ENCODE results near the gene TAF11L5.
"Not testable (repeated sequence)": the region's sequence is repeated elsewhere in the genome, so short reads cannot be mapped to it uniquely, and the experiment has no call there.

TAF11L5 gene

DNA sequence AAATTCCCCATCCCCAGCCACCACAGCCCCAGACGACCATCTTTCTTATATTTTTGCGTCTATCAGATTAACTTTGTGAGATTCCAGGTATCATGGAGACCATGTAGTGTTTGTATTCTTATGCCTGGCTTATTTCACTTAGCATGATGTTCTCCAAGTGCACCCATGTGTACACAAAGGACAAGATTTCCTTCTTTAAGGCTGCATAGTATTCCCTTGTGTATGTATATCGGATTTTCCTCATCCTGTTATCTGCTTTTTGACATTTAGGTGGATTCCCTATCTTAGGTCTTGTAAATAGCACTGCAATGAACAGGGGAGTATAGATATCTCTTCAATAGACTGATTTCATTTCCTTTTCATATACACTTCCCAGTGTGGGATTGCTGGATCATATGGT is 32.3 kb upstream of the TAF11L5 start:
- TF ChIP-seq, protein P1, sequence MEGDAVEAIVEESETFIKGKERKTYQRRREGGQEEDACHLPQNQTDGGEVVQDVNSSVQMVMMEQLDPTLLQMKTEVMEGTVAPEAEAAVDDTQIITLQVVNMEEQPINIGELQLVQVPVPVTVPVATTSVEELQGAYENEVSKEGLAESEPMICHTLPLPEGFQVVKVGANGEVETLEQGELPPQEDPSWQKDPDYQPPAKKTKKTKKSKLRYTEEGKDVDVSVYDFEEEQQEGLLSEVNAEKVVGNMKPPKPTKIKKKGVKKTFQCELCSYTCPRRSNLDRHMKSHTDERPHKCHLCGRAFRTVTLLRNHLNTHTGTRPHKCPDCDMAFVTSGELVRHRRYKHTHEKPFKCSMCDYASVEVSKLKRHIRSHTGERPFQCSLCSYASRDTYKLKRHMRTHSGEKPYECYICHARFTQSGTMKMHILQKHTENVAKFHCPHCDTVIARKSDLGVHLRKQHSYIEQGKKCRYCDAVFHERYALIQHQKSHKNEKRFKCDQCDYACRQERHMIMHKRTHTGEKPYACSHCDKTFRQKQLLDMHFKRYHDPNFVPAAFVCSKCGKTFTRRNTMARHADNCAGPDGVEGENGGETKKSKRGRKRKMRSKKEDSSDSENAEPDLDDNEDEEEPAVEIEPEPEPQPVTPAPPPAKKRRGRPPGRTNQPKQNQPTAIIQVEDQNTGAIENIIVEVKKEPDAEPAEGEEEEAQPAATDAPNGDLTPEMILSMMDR (IDR thresholded peaks at IDR 0.05; ENCODE audit: low read depth, low read length, missing control alignments): no peak
- DNase-seq (ENCODE audit: extremely low read depth, low read depth): no peak
- H3K4me3 ChIP-seq (replicated peaks; ENCODE audit: low read depth, low read length): no peak overlapping the region

DNA sequence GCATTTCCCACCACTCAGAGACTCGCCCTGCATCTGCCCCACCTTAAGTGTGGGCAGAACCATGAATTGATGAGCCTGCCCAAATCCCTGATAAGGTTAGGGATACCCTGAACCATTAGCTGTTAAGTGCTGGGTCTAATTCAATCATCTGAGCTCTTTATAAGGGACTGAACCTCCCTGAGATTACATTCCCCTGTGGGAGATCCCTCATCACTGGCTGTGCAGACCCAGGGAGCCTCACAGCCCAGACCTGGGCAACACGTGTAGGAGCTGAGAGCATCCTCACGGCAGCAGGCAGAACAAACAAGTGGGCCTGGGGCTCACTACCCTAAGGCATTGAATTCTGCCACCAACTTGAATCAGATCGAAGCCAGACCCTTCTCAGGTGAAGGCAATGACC is 27.6 kb upstream of the TAF11L5 start:
- TF ChIP-seq, protein P1 (IDR thresholded peaks at IDR 0.05; ENCODE audit: low read depth, low read length, missing control alignments): no peak
- no peak for DNase-seq (ENCODE audit: extremely low read depth, low read depth)
- H3K4me3 ChIP-seq (replicated peaks; ENCODE audit: low read depth, low read length): no peak overlapping the region

DNA sequence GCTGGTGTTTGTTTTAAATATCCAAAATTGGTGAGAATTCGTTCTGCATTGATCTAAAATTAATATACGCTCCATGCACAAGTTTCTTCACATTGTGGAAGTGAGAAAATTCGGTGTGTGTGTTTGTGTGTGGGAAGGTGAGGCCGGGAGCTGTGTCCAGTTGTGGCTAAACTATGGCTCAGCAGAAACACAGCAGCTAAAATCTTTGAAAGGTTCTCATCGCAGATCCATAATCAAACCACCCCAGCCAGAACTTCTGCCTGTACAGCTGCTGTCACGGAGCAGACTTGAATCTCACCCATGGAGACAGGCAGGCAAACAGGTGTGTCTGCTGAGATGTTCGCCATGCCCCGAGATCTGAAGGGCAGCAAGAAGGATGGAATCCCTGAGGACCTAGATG is 27.1 kb upstream of the TAF11L5 start, which contains the start of gene TAF11L2:
Gene TAF11L2 (plus strand): TSS at position 301 of the 400 bp plus-strand sequence.
- not testable (repeated sequence) for DNase-seq (ENCODE audit: extremely low read depth, low read depth); H3K4me3 ChIP-seq (replicated peaks; ENCODE audit: low read depth, low read length)

DNA sequence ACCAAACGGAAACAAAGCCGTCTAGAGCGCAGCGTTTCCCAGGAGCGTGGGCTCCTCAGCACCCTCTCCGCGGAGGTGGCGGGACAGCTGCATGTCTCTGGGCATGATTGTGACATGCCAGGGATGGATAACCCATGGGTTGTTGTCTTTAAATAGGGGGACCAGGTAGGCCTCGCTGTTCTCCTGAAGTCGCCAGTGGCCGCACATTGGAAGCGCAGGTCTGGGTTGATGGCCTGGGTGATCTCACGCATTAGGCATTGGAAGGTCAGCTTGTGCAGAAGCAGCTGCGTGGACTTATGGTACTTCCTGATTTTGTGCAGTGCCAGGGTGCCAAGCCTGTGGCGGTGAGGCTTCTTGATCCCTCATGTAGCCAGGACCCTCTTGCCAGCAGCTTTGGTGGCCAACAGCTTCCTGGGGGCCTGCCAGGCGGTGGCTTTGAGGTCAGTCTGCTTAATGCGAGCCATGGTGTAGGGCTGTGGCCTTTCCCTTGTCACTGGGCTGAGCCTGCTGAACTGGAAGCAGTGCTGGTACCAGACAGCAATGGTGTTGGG is 13.2 kb upstream of the TAF11L5 start:
- H3K4me3 ChIP-seq (replicated peaks; ENCODE audit: low read depth, low read length): no peak overlapping the region
- DNase-seq (ENCODE audit: extremely low read depth, low read depth): no peak
- TF ChIP-seq, protein P1 (IDR thresholded peaks at IDR 0.05; ENCODE audit: low read depth, low read length, missing control alignments): no peak

DNA sequence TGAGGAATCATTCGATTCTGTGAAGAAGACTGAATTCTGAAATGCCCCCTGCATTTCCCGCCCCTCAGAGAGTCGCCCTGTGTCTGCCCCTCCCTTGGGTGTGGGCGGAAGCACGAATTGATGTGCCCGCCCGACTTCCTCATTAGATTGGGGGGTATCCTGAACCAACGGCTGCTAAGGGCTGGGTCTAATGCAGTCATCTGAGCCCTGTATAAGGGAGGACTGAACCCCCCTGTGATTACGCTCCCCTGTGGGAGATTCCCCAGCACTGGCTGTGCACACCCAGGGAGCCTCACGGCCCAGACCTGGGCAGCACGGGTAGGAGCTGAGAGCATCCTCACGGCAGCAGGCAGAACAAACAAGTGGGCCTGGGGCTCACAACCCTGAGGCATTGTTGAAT is 7.5 kb upstream of the TAF11L5 start:
- H3K4me3 ChIP-seq (replicated peaks; ENCODE audit: low read depth, low read length); DNase-seq (ENCODE audit: extremely low read depth, low read depth): not testable (repeated sequence)

DNA sequence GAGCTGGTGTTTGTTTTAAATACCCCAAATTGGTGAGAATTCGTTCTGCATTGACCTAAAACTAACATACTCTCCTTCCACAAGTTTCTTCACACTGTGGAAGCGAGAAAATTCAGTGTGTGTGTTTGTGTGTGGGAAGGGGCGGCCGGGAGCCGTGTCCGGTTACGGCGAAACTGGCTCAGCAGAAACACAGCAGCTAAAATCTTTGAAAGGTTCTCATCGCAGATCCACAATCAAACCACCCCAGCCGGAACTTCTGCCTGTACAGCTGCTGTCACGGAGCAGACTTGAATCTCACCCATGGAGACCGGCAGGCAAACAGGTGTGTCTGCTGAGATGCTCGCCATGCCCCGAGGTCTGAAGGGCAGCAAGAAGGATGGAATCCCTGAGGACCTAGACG is 7.0 kb upstream of the TAF11L5 start, which contains the start of gene TAF11L3:
Gene TAF11L3 (plus strand): TSS at position 301 of the 400 bp plus-strand sequence.
- not testable (repeated sequence) for DNase-seq (ENCODE audit: extremely low read depth, low read depth); H3K4me3 ChIP-seq (replicated peaks; ENCODE audit: low read depth, low read length)

DNA sequence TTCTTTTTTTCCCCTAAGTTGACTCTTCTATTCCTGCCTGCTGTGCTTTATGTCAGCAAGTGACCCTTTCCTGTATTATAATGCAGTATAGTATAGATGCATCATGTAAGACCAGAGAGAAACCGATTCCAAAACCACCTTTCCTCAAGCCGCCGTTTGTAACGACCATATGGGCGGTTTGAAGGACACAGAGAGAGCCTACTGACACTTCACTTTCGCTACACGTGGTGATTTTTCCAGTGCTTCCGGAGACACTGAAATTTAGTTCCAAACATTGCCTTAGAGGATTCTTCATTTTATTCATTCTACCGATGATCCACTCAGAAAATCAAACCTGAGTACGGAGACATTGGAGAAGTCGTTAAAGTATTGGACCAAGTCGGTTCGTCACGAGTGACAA is 5.5 kb upstream of the TAF11L5 start:
- not testable (repeated sequence) for DNase-seq (ENCODE audit: extremely low read depth, low read depth); H3K4me3 ChIP-seq (replicated peaks; ENCODE audit: low read depth, low read length)

DNA sequence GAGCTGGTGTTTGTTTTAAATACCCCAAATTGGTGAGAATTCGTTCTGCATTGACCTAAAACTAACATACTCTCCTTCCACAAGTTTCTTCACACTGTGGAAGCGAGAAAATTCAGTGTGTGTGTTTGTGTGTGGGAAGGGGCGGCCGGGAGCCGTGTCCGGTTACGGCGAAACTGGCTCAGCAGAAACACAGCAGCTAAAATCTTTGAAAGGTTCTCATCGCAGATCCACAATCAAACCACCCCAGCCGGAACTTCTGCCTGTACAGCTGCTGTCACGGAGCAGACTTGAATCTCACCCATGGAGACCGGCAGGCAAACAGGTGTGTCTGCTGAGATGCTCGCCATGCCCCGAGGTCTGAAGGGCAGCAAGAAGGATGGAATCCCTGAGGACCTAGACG is 3.5 kb upstream of the TAF11L5 start, which contains the start of gene TAF11L4:
Gene TAF11L4 (plus strand): TSS at position 301 of the 400 bp plus-strand sequence.
- not testable (repeated sequence) for DNase-seq (ENCODE audit: extremely low read depth, low read depth); H3K4me3 ChIP-seq (replicated peaks; ENCODE audit: low read depth, low read length)

DNA sequence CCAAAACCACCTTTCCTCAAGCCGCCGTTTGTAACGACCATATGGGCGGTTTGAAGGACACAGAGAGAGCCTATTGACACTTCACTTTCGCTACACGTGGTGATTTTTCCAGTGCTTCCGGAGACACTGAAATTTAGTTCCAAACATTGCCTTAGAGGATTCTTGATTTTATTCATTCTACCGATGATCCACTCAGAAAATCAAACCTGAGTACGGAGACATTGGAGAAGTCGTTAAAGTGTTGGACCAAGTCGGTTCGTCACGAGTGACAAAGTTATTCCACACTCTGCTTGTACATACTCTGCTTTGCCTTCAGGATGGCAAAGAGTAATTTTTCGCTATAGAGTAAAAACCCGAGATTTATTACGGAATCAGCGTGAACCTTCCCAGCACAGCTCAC is 1.5 kb downstream of the TAF11L5 start:
- not testable (repeated sequence) for H3K4me3 ChIP-seq (replicated peaks; ENCODE audit: low read depth, low read length); DNase-seq (ENCODE audit: extremely low read depth, low read depth)

DNA sequence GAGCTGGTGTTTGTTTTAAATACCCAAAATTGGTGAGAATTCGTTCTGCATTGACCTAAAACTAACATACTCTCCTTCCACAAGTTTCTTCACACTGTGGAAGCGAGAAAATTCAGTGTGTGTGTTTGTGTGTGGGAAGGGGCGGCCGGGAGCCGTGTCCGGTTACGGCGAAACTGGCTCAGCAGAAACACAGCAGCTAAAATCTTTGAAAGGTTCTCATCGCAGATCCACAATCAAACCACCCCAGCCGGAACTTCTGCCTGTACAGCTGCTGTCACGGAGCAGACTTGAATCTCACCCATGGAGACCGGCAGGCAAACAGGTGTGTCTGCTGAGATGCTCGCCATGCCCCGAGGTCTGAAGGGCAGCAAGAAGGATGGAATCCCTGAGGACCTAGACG is 3.3 kb downstream of the TAF11L5 start, which contains the start of gene TAF11L6:
Gene TAF11L6 (plus strand): TSS at position 301 of the 400 bp plus-strand sequence.
- DNase-seq (ENCODE audit: extremely low read depth, low read depth); H3K4me3 ChIP-seq (replicated peaks; ENCODE audit: low read depth, low read length): not testable (repeated sequence)

All from HFF-Myc (cell line).